ENCODE results near the gene FSTL5.
A peak's percentile ranks its signal among the peaks of the same experiment; 100 is the strongest.
"Not testable (repeated sequence)": the region's sequence is repeated elsewhere in the genome, so short reads cannot be mapped to it uniquely, and the experiment has no call there.

Gene FSTL5

DNA sequence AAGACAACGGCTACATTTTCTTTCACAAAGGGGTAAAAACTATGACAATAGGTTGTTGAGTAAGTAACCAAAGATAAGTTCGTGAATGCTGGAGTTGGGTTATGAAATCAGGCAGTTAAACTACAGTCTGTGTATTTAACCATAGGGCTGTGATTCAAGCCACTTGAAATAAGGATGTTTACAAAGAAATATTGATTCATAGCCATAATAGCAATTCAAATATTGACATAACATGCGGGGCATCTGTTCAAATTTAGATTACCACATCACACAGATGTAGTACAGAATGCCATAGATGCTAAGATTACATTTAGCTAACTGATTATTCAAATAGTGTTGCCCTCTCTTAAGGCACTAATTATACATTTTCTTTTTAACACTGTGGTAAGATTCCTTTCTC lies 364.1 kb downstream of the FSTL5 start:
- TF ChIP-seq, protein P1, sequence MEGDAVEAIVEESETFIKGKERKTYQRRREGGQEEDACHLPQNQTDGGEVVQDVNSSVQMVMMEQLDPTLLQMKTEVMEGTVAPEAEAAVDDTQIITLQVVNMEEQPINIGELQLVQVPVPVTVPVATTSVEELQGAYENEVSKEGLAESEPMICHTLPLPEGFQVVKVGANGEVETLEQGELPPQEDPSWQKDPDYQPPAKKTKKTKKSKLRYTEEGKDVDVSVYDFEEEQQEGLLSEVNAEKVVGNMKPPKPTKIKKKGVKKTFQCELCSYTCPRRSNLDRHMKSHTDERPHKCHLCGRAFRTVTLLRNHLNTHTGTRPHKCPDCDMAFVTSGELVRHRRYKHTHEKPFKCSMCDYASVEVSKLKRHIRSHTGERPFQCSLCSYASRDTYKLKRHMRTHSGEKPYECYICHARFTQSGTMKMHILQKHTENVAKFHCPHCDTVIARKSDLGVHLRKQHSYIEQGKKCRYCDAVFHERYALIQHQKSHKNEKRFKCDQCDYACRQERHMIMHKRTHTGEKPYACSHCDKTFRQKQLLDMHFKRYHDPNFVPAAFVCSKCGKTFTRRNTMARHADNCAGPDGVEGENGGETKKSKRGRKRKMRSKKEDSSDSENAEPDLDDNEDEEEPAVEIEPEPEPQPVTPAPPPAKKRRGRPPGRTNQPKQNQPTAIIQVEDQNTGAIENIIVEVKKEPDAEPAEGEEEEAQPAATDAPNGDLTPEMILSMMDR (conservative IDR thresholded peaks at IDR 0.05; ENCODE audit: low read depth, low read length) = no peak
- no peak for DNase-seq (ENCODE audit: low read depth)
- H3K4me3 ChIP-seq (ENCODE audit: low read length) = no peak overlapping the region

- H3K4me3 ChIP-seq (ENCODE audit: low read length) = no peak overlapping the region
- TF ChIP-seq, protein P1 (conservative IDR thresholded peaks at IDR 0.05; ENCODE audit: low read depth, low read length) = no peak
- no peak for DNase-seq (ENCODE audit: low read depth)
Measured at GRCh38 chr4:161792991-161793390, 370.8 kb downstream of the FSTL5 start.

DNA sequence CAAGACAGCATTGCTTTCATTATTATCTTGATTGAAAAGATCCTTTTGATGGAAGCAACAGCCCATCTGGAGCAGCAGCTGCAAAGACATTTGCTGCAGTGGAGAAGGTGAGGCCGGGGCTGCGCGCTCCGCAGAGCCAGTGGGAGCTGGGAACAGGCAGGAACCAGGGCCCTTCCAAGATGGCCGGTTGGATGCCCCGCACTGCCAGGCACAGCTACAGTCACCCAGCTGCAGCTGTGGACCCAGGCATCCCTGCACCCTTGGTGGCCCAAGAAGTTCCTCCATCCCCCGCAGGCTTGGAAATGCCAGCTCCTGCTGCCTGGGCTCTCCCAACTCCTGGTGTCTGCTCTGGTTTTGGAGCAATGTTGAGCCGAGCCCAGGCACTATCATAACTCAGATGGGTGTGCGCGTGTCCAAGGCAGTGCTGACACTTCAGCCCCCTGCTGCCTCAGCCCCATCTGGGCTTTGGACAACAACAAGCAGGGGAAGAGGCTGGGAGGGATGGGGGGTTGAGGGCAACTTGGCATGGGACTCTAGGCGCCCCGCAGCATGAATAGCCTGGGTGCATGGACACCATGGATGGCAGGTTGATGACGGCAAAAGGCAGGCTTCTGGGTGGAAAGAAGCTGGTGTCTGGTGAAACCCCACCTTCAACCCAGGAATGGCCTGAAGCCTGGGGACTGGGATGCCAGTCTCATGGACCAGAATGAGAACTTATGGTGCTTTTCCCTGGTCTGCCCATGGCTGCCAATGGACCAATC lies 371.8 kb downstream of the FSTL5 start:
- TF ChIP-seq, protein P1 (conservative IDR thresholded peaks at IDR 0.05; ENCODE audit: low read depth, low read length) = no peak

DNA sequence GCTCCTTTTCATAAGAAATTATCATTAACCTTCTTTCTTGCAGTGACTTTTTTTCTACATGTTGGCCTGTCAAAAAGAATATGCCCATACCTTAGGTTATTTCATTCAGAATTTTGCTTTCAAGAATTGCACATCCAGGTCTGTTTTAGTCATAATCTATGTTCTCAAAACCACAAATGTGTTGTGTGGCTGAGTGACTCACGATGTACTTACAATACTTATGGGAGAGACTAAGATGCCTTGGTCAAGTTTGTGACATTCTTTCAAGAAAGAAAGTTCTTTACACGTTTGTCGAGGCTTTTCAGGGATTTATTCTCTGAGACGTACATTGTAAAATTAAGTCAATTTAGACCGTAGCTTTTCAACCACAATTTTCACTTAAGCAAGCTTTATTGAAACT lies 396.7 kb downstream of the FSTL5 start:
- H3K4me3 ChIP-seq (ENCODE audit: low read length) = no peak overlapping the region
- TF ChIP-seq, protein P1 (conservative IDR thresholded peaks at IDR 0.05; ENCODE audit: low read depth, low read length) = no peak
- DNase-seq (ENCODE audit: low read depth) = peak; percentile 84

More for the DNA sequence above, 371.8 kb downstream of the FSTL5 start:
- DNase-seq (ENCODE audit: low read depth) = no peak
- H3K4me3 ChIP-seq (ENCODE audit: low read length) = no peak overlapping the region

- peak; percentile 19 for DNase-seq (ENCODE audit: low read depth)
- H3K4me3 ChIP-seq (ENCODE audit: low read length) = no peak overlapping the region
- TF ChIP-seq, protein P1 (conservative IDR thresholded peaks at IDR 0.05; ENCODE audit: low read depth, low read length) = no peak
Measured at GRCh38 chr4:161762796-161763195, 401.0 kb downstream of the FSTL5 start.

- TF ChIP-seq, protein P1 (conservative IDR thresholded peaks at IDR 0.05; ENCODE audit: low read depth, low read length) = no peak
- no peak for DNase-seq (ENCODE audit: low read depth)
- no peak overlapping the region for H3K4me3 ChIP-seq (ENCODE audit: low read length)
Measured at GRCh38 chr4:161760008-161760407, 403.8 kb downstream of the FSTL5 start.

- not testable (repeated sequence) for H3K4me3 ChIP-seq (ENCODE audit: low read length); DNase-seq (ENCODE audit: low read depth)
Measured at GRCh38 chr4:161758412-161758811, 405.4 kb downstream of the FSTL5 start.

Data from retinal pigment epithelial cell (primary cell).